ENCODE measurements around the gene FIGNL2. TPM values are rescaled to one million over a fixed set of nuclear protein-coding genes. Genes with fewer than 3 reads are reported as not detected.
A peak's percentile ranks its signal among the peaks of the same experiment; 100 is the strongest.

FIGNL2 gene
- total and polyA plus RNA-seq, 9 of the 15 experiments (the other 6 are each of a cell fraction or from before 2014, with no cell fraction given): 0.01 TPM; not detected in 8

DNA sequence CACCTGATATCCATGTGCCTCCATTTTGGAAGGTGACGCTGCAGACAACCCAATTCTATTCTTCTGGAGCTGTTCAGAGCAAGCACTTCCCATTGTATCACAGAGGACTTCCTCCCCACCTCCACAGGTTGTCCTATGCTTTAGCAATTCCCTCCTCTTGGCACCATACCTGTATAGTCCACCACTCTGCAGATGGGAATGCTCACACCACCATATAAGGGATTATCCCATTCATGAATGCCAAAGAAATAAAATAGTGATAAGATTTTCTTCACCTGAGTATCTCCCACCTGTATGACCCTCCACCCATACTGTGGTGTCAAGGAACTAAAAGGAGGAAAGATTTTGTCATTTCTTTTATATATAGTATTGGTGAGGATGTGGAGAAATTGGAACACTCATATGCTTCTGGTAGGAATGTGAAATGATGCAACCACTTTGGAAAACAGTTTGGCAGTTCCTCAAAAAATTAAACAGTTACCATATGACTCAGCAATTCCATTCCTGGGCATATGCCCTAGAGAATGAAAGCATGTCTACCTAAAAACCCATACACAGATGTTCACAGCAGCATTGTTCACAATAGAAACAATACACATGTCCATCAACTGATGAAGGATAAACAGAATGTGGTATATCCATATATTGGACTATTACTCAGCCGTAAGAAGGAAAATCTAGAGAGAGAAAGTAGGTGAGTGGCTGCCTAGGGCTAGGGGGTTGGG, 75.2 kb downstream of the FIGNL2 start (continued):
- no peak for TF ChIP-seq EZH2 (IDR thresholded peaks at IDR 0.05; ENCODE audit: borderline replicate concordance, low read depth, low read length)
- TF ChIP-seq, protein P1, sequence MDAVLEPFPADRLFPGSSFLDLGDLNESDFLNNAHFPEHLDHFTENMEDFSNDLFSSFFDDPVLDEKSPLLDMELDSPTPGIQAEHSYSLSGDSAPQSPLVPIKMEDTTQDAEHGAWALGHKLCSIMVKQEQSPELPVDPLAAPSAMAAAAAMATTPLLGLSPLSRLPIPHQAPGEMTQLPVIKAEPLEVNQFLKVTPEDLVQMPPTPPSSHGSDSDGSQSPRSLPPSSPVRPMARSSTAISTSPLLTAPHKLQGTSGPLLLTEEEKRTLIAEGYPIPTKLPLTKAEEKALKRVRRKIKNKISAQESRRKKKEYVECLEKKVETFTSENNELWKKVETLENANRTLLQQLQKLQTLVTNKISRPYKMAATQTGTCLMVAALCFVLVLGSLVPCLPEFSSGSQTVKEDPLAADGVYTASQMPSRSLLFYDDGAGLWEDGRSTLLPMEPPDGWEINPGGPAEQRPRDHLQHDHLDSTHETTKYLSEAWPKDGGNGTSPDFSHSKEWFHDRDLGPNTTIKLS (IDR thresholded peaks at IDR 0.05; ENCODE audit: borderline replicate concordance, low read depth): no peak
- TF ChIP-seq ZNF324 (CRISPR knock-in tag; IDR thresholded peaks at IDR 0.05): no peak
- TF ChIP-seq, protein P2, sequence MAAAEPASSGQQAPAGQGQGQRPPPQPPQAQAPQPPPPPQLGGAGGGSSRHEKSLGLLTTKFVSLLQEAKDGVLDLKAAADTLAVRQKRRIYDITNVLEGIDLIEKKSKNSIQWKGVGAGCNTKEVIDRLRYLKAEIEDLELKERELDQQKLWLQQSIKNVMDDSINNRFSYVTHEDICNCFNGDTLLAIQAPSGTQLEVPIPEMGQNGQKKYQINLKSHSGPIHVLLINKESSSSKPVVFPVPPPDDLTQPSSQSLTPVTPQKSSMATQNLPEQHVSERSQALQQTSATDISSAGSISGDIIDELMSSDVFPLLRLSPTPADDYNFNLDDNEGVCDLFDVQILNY (CRISPR knock-in tag; IDR thresholded peaks at IDR 0.05): no peak
- TF ChIP-seq, protein P3, sequence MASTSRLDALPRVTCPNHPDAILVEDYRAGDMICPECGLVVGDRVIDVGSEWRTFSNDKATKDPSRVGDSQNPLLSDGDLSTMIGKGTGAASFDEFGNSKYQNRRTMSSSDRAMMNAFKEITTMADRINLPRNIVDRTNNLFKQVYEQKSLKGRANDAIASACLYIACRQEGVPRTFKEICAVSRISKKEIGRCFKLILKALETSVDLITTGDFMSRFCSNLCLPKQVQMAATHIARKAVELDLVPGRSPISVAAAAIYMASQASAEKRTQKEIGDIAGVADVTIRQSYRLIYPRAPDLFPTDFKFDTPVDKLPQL (IDR thresholded peaks at IDR 0.05; ENCODE audit: extremely low read depth, insufficient read length): no peak
- no peak for TF ChIP-seq POLR2H (tag; IDR thresholded peaks at IDR 0.05; ENCODE audit: low read depth)
- TF ChIP-seq, protein P4, sequence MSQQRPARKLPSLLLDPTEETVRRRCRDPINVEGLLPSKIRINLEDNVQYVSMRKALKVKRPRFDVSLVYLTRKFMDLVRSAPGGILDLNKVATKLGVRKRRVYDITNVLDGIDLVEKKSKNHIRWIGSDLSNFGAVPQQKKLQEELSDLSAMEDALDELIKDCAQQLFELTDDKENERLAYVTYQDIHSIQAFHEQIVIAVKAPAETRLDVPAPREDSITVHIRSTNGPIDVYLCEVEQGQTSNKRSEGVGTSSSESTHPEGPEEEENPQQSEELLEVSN (IDR thresholded peaks at IDR 0.05; ENCODE audit: borderline replicate concordance in 1 of 2, extremely low read depth in 1 of 2, insufficient read depth in 1 of 2, insufficient read length in 1 of 2, low read depth in 1 of 2, low read length in 1 of 2, poor library complexity in 1 of 2, severe bottlenecking in 1 of 2): no peak
- TF ChIP-seq GABPB2 (CRISPR knock-in tag; conservative IDR thresholded peaks at IDR 0.05): no peak
- TF ChIP-seq, protein P5, sequence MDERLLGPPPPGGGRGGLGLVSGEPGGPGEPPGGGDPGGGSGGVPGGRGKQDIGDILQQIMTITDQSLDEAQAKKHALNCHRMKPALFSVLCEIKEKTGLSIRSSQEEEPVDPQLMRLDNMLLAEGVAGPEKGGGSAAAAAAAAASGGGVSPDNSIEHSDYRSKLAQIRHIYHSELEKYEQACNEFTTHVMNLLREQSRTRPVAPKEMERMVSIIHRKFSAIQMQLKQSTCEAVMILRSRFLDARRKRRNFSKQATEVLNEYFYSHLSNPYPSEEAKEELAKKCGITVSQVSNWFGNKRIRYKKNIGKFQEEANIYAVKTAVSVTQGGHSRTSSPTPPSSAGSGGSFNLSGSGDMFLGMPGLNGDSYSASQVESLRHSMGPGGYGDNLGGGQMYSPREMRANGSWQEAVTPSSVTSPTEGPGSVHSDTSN (CRISPR knock-in tag; IDR thresholded peaks at IDR 0.05; ENCODE audit: low read depth): no peak
- TF ChIP-seq, protein P5 (tag; conservative IDR thresholded peaks at IDR 0.05; ENCODE audit: low read depth): no peak
- TF ChIP-seq FOS (IDR thresholded peaks at IDR 0.05; ENCODE audit: extremely low read depth, insufficient read length): no peak
- TF ChIP-seq, protein P6, sequence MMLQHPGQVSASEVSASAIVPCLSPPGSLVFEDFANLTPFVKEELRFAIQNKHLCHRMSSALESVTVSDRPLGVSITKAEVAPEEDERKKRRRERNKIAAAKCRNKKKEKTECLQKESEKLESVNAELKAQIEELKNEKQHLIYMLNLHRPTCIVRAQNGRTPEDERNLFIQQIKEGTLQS (IDR thresholded peaks at IDR 0.05): peak; percentile 57
- TF ChIP-seq, protein P6 (CRISPR knock-in tag; conservative IDR thresholded peaks at IDR 0.05): no peak
- TF ChIP-seq, protein P7, sequence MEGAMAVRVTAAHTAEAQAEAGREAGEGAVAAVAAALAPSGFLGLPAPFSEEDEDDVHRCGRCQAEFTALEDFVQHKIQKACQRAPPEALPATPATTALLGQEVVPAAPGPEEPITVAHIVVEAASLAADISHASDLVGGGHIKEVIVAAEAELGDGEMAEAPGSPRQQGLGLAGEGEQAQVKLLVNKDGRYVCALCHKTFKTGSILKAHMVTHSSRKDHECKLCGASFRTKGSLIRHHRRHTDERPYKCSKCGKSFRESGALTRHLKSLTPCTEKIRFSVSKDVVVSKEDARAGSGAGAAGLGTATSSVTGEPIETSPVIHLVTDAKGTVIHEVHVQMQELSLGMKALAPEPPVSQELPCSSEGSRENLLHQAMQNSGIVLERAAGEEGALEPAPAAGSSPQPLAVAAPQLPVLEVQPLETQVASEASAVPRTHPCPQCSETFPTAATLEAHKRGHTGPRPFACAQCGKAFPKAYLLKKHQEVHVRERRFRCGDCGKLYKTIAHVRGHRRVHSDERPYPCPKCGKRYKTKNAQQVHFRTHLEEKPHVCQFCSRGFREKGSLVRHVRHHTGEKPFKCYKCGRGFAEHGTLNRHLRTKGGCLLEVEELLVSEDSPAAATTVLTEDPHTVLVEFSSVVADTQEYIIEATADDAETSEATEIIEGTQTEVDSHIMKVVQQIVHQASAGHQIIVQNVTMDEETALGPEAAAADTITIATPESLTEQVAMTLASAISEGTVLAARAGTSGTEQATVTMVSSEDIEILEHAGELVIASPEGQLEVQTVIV (CRISPR knock-in tag; IDR thresholded peaks at IDR 0.05; ENCODE audit: borderline replicate concordance): no peak
- TF ChIP-seq ZNF23 (CRISPR knock-in tag; IDR thresholded peaks at IDR 0.05): no peak
- no peak for TF ChIP-seq ZNF436 (CRISPR knock-in tag; IDR thresholded peaks at IDR 0.05)

Measured in K562 (cell line).